IPS DF 4.7 (cell line): Measurements from ENCODE around the gene CMTM7.
"Not testable (repeated sequence)": the region's sequence is repeated elsewhere in the genome, so short reads cannot be mapped to it uniquely, and the experiment has no call there.

Source experiments
- DNase-seq: peaks from one replicate; pipeline ENCODE4 v3.0.0-alpha.2; 2013; ENCODE audit warnings: low spot score; ENCODE audit errors: extremely low read depth

CMTM7 gene

DNA sequence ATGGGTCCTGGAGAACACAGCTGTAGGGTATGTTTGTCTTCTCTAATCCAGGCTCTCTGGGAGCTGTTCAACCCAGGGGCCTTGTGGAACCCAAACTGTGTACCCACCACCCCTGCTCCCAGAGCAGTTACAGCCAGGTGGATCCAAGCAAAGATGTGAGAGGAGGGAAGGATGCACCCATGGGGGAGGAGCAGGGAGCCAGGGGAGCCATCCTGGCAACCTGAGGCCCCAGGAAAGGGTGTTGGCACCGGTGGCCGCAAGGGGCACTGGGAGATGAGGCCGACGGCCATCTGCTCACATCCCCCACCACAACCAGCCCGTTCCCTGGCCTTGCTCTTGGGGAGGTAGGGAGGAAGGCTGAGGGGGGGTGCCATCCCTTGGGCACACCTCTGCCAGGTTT is 67.8 kb downstream of the CMTM7 start:
- no peak for DNase-seq

DNA sequence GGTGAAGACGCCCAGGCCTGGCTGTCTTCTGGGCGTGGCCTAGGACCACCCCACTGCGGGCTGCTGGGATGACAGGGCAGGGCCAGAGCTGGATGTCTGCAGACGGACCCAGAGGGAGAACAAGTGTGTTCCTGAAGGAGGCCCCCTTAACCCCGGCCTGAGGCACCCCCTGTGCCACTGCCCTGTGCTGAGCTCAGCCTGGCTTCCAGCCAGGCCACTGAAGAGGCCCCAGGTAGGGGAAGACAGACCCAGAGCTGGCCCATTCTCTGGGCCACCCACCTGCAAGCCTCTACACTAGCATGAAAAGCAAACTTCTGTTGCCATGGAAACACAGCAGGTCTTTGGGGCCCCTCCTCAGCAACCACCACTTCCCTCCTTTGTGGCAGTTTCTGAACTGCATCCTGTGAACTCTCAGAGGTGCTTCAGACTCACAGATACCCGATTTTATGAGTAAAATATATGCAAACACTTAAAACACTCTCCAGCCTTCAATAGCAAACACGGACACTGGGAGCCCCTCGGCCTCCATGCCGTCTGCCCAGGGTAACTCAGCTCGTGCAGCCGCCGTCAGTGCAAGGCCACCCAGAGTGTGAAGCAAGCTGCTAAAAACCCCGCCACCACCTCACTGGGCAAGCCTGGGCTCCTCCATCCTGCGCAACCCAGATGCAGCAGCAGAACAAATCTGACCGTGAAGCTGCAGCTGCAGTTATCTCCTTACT is 68.5 kb downstream of the CMTM7 start:
- peak; percentile 87 for DNase-seq

DNA sequence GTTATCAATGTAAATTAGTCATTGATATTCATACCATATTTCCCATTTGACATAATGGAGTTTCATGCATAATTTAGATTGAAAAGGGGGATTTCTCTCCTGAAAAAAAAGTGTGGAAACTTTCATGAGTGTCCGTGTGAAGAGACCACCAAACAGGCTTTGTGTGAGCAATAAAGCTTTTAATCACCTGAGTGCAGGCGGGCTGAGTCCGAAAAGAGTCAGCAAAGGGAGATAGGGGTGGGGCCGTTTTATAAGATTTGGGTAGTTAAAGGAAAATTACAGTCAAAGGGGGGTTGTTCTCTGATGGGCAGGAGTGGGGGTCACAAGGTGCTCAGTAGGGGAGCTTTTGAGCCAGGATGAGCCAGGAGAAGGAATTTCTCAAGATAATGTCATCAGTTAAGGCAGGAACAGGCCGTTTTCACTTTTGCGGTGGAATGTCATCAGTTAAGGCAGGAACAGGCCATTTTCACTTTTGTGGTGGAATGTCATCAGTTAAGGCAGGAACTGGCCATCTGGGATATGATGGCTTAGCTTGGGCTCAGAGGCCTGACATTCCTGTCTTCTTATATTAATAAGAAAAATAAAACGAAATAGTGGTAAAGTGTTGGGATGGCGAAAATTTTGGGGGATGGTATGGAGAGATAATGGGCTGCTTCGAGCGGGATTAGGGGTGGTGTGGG is 69.3 kb downstream of the CMTM7 start:
- DNase-seq = not testable (repeated sequence)

DNA sequence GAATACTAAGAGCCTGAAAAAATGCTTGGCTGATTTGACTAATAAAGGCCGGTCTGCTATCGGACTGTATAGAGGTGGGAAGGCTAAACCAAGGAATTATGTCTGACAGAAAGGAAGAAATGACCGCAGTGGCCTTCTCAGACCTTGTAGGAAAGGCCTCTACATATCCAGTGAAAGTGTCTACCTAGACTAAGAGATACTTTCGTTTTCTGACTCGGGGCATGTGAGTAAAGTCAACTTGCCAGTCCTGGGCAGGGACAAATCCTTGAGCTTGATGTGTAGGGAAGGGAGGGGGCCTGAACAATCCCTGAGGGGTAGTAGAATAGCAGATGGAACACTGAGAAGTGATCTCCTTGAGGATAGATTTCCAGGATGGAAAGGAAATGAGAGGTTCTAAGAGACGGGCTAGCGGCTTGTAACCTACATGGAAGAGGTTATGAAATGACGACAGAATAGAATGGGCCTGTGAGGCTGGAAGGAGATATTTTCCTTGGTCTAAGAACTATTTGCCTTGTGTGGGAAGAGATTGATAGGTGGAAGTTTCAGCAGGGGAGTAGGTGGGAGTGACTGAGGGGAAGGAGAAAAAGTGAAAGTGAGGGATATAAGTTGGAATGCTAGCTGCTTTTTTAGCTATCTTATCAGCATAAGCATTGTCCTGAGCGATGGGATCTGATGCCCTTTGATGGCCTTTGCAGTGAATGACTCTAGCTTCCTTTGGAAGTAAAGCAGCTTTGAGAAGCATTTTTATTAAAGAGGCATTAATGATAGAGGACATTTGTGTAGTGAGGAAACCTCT is 70.7 kb downstream of the CMTM7 start:
- not testable (repeated sequence) for DNase-seq

DNA sequence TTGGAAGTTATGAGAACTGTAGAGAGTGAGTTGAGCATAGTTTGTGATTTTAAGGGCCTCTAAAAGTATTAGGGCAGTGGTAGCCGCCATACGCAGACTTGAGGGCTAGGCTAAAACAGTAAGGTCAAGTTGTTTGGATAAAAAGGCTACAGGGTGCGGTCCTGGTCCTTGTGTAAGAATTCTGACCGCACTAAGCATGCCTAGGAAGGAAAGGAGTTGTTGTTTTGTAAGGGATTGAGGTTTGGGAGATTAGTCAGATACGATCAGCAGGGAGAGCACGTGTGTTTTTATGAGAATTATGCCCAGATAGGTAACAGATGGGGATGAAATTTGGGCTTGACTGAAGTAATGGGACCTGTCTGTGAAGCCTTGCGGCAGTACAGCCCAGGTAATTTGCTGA is 71.8 kb downstream of the CMTM7 start:
- DNase-seq = not testable (repeated sequence)

DNA sequence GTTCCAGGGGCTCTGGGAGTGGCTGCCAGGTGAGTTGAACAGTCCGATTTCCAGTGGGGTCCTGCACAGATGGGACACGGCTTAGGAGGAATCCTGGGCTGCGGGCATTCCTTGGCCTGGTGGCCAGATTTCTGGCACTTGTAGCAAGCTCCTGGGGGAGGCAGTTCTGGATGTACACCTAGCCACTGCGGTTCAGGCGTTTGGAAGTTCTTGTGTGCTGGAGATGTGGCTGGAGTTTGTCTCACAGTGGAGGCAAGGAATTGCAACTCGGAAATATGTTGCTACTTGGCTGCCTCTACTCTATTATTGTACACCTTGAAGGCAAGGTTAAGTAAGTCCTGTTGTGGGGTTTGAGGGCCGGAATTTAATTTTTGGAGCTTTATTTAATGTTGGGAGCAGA is 73.1 kb downstream of the CMTM7 start:
- not testable (repeated sequence) for DNase-seq

DNA sequence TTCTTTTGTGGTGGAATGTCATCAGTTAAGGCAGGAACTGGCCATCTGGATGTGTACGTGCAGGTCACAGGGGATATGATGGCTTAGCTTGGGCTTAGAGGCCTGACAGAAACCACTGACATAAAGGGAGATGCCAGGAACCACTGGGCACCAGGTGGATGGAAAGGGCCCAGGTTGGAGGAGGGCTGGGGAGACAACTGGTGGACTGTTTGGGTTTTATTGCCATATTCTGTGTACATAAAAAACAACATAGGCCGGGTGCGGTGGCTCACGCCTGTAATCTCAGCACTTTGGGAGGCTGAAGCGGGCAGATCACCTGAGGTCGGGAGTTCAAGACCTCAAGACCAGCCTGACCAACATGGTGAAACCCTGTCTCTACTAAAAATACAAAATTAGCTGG is 75.2 kb downstream of the CMTM7 start:
- DNase-seq = not testable (repeated sequence)

DNA sequence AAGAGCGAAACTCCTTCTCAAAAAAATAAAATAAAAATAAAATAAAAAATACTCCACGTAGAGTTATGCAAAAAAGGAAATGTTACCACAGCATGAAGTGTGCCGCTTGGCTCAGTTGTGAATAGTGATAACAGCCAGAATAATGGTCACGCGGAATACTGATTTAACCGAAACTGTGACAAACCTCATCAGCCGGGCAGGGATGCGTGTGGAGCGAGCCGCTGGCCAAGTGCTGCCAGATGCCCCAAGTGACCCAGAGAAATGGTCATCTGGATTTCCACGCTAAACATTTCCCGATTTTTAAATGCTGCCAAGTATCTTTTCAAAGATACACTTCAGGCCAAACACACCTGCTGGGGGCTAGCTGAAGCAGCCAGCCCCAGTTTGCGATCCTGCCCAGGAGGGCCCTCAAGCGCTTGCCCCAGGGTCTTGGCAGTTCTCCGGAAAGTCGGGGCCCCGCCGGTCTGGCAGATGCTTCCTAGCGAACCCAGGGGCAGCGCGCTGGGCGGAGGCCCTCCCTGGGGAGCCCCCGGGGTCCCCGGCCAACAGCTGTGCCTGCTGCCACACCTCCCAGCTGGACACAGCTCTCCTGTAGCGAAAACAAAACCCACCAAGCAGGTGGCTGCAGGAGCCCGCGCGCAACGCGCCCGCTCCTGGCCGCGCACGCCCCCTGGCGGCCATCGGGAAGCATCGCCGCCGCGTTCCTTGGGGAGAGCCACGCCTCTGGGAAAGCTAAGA is 75.8 kb downstream of the CMTM7 start:
- no peak for DNase-seq

DNA sequence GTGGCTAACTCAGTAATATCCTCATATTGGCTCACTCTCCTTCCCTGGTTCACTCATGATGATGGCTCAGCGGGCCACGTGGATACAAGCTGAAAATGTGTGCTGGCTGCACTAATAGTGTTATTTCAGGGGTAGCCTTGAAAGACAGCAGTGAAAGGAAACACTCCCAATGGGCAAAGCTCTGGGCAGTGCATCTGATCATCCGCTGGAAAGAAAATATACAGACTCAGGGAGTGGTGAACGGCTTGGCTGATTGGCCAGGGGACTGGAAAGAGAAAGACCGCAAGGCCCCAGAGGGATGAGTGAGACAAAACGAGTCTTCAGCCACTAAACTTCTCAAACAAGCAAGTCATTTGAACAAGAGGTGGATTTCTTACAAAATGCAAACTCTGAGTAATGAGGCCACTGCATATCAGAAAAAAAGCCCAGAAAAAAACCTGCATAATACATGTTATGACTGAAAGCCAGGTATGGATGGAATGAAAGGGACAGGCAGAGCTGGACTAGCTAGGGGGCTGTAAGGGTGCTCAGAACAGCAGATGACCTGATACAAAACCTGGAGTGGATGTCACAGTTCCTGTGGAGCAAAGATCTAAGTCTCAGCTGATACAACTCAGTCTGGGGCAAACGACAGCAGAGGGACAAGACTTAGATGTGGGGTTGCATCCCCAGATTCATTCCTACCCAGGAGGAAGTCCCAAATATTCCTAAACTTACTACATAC is 77.7 kb downstream of the CMTM7 start:
- no peak for DNase-seq

DNA sequence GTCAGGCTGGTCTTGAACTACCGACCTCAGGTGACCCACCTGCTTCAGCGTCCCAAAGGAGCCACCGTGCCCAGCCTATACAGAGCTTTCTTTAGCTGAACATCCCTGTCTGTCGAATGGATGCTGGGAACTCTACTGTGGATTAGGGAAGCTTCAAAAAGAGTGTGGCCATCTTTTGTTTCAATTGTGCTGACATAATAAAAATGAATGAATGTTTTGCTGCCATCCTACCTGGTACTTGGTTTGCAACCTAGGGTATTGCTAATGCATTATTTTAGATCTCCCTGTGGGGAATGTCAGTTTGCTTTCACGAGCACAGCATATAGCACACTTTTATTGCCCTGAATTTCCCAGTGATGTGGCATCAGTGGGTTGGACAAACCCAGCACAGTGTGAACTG is 78.7 kb downstream of the CMTM7 start:
- no peak for DNase-seq

DNA sequence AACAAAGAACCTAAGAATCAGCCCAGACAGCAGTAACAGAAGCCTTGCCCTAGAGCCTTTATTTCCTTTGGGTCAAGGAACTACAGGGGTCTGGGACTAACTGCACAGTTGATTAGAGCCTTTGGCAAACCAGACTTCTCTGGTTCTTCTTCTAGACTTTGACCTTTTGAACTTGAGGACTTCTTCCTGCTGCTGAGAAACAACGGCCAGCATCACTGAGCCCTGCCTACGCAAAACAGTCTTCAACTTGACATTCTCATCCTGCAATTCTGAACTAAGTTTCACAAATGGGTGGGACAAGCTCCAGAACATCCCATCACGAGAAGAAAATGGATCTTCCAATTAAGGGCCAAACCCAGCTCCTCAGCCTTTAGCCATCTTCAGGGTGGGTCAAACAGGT is 79.6 kb downstream of the CMTM7 start:
- no peak for DNase-seq

DNA sequence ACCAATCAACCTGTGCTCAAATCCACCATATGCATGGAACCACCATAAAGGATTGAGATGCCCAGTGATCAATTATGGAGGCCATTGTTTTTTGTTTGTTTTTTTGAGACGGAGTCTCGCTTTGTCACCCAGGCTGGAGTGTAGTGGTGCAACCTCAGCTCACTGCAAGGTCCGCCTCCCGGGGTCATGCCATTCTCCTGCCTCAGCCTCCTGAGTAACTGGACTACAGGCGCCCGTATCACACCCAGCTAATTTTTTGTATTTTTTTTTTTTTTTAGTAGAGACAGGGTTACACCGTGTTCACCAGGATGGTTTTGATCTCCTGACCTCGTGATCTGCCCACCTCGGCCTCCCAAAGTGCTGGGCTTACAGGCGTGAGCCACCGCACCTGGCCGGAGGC is 80.5 kb downstream of the CMTM7 start:
- not testable (repeated sequence) for DNase-seq

DNA sequence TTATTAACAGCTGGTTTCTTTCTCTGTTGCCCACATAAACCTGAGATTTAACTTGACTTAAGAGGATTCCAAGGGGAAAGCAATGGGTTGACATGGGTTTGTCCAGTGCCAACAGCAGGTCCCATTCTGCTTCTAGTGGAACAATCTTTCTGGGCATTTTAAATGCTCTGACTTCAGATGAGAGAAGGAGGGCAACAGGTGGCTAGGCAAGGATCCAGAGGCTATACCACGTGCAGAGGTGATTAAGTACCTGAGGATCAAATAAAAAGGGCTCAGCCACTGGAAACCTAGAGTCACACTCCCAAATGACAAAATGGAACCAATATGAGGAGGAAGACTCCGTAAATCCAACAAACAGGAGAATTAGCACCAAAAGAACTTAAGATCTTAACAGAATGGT is 82.5 kb downstream of the CMTM7 start:
- no peak for DNase-seq

DNA sequence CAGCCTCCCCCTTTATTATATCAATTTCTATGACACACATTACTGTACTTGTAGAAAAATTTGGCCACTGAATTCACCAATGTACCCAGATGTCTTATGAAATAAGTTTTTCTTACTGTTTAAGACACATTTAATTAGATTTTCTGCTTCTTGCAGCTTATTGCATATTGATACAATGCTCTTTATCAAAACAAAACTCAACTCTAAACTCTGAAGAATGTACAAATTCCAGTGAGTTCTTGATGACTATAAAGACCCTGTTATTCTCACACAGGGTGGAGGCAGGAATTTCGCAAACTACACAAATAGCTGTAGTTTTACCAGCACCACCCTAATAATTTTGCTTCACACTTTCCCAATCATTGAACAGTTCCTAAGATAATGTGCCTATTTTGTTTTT is 89.0 kb downstream of the CMTM7 start:
- DNase-seq = no peak

DNA sequence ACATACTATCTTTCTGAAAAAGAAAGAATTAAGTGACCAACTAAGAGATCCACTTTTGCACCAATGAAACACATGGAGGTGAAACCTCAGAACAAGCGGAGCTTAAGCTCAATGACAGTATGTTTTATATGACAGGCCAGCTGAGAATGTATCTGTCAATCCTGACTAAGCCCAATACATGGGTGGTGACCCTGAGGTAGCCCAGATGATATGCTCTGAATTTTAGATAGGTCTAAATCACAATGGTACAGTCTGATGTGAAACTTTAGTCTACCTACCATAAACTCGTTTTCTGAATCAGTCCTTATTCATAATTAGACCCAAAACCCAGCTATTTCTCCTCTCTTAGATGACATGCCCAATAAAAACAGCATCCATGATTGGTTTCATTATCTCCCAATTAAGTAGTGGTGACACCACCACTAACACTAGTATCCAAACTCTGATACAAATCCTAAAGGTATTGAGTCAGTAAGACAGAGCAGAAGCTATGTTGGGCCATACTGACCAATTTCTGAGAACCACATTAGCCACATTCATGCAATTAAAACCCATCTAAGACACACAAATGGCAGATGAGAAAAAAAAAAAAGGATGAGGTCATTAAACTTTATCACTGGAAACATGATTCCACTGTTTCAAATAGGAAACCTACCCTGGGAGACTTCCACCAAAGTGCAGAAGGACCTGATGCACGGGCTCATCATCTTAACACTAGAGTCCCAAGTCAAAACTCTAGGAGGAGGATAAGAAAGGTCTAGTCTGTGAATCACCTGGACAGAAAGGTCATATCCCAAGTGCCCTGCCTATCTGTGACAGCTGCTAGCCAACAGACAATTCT is 90.4 kb downstream of the CMTM7 start:
- DNase-seq = no peak

DNA sequence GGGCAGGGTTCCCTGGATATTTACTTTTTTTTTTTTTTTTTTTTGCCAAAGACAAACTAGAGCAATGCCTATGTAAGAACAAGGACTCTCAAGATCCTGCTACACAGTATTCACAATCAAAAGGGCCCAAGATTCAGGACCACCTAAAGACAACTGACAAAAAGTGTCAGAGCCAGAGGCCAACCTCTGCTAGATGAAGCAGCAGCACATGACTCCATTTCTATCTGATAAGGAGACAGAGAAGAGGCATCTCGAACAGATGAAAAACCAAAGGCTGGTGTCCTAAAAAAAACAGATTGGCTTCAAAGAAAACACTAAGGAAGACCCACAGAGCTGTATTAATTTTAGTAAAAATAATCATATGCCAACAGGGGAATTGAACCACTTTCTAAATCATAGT is 91.0 kb downstream of the CMTM7 start:
- no peak for DNase-seq

DNA sequence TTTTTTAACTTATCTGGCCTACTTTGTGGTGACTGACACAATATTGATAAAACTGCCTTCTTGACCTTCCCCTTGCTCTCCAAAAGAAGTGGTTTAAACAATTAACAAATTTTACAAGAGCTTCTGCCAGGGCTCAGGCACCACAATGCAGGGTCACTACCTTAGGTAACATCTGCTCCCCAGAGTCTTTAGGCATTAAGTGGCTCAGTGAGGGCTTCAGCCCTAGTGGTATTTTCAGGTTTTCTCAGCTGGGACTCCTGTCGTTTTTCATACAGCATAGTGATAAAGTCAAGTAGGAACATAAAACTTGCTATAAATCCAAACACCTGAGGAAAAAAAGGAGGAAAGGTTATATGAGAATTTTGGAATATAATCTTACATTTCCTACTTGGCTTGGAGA is 92.1 kb downstream of the CMTM7 start:
- no peak for DNase-seq

DNA sequence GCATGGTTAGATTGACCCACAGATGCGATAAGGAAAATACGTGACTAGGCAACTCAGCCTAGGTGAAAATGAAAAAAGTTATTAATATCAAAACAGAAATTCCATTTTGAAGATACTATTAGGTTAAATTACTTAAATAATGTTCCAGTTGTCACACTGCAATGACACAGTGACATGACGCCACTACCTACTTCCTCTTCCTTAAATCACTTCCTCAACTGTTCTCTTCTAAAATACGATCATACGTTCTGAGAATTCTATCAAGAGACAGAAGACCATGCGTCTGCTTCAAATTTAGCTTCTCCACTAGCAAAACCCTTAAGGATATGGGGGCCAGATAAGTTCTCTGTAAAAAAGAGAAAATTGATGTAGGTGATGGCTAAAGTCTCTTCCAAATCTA is 92.8 kb downstream of the CMTM7 start:
- no peak for DNase-seq

DNA sequence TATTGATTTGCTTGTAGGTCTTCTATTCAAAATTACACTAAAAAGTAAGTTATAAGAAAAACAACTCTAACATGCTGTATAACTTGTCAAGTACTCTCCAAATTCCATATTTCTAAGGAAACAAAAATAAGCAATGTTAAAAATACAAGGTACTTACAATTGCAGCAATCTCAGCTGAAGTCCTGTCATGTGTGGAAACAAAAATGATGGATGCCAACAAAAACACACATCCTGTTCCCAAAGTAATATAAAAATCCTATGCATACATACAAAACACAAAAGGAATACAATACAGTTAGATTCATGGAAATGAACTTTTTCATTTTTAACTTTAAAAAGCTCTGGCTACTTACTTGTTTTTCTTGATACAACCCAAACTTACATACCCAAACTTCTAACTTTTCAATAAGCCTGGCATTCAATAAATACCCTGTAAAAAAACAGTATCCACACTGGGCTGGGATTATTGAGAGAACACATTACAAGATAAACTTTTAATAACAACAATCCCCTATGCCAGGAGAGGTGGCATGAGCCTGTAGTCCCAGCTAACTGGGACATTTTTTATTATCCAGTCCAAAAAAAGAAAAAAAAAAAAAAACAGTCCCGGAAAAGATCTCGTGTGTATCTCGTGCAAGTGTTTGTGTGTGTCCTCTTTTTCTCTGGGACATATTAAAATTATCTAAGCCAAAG is 96.3 kb downstream of the CMTM7 start:
- DNase-seq = no peak
